ENCODE results near the gene ARMH2.
"Not testable (repeated sequence)": the region's sequence is repeated elsewhere in the genome, so short reads cannot be mapped to it uniquely, and the experiment has no call there.

The ARMH2 gene

GRCh38 chr6:24796616-24797290 is 2.0 kb downstream of the ARMH2 start:
- peaks cover 6% of the 10 kb centered on the region for H3K4me1 Mint-ChIP-seq
- DNase-seq (ENCODE audit: low spot score in 2 of 2), result no peak
- ATAC-seq (ENCODE audit: low read depth), result no peak
- H3K27me3 Mint-ChIP-seq, result no peaks in the 10 kb centered on the region
- H3K4me3 Mint-ChIP-seq, result no peak overlapping the region
- H3K9me3 Mint-ChIP-seq, result no peaks in the 10 kb centered on the region
- H3K27ac Mint-ChIP-seq, result no peak overlapping the region
- H3K36me3 Mint-ChIP-seq, result peaks cover 4% of the 10 kb centered on the region

GRCh38 chr6:24795106-24795505 is 3.6 kb downstream of the ARMH2 start:
- Mint-ChIP-seq H3K4me3 (no peak overlapping the region), H3K9me3 (no peaks in the 10 kb centered on the region), H3K4me1 (peaks cover 6% of the 10 kb centered on the region), H3K36me3 (no peaks in the 10 kb centered on the region), H3K27me3 (no peaks in the 10 kb centered on the region), H3K27ac (no peak overlapping the region)
- DNase-seq (ENCODE audit: low spot score in 2 of 2), result no peak
- ATAC-seq (ENCODE audit: low read depth), result no peak

DNA sequence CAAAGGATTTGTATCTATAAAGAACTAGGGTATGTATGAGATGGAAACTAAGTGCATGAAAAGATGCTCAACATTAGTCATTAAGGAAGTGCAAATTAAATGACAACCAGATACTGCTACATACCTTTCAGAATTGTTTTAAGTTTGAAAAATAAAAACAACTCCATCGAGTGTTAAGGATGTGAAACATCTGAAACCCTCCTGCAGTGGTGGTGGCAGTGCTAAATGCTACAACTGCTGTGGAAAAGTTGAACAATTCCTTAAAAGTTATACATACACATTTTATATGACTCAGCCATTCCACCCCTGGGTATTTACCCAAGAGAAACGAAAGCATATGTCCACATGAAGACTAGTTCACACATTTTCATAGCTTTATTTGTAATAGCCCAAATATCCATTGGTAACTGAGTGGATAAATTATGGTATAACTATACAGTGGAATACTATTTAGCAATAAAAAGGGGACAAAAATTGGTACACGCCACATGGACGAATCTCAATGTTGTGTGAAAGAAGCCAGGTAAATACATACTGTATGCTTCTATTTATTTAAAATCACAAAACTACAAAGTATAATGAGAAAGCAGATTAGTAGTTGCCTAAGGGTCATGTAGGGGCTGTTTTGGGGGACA is 10.6 kb downstream of the ARMH2 start:
- no peaks in the 10 kb centered on the region for H3K4me1 Mint-ChIP-seq
- H3K36me3 Mint-ChIP-seq, result peaks cover 12% of the 10 kb centered on the region
- no peaks in the 10 kb centered on the region for H3K9me3 Mint-ChIP-seq
- DNase-seq (ENCODE audit: low spot score in 2 of 2), result no peak
- H3K27me3 Mint-ChIP-seq, result no peaks in the 10 kb centered on the region
- H3K27ac Mint-ChIP-seq, result no peak overlapping the region
- ATAC-seq (ENCODE audit: low read depth), result no peak
- no peak overlapping the region for H3K4me3 Mint-ChIP-seq

- Mint-ChIP-seq H3K4me3 (no peak overlapping the region), H3K27ac (peak overlapping the region; percentile 67), H3K4me1 (peaks cover 15% of the 10 kb centered on the region), H3K36me3 (peaks cover 9% of the 10 kb centered on the region), H3K9me3 (no peaks in the 10 kb centered on the region), H3K27me3 (no peaks in the 10 kb centered on the region)
- no peak for DNase-seq (ENCODE audit: low spot score in 2 of 2)
- no peak for ATAC-seq (ENCODE audit: low read depth)
Measured at GRCh38 chr6:24780206-24780605, 18.5 kb downstream of the ARMH2 start.

GRCh38 chr6:24779416-24780016 is 19.2 kb downstream of the ARMH2 start:
- H3K36me3 Mint-ChIP-seq, result peaks cover 8% of the 10 kb centered on the region
- H3K9me3 Mint-ChIP-seq, result no peaks in the 10 kb centered on the region
- peaks cover 17% of the 10 kb centered on the region for H3K4me1 Mint-ChIP-seq
- no peak overlapping the region for H3K4me3 Mint-ChIP-seq
- no peak for ATAC-seq (ENCODE audit: low read depth)
- no peak for DNase-seq (ENCODE audit: low spot score in 2 of 2)
- peak overlapping the region; percentile 67 for H3K27ac Mint-ChIP-seq
- H3K27me3 Mint-ChIP-seq, result no peaks in the 10 kb centered on the region

- H3K36me3 Mint-ChIP-seq, result peaks cover 5% of the 10 kb centered on the region
- H3K4me3 Mint-ChIP-seq, result no peak overlapping the region
- no peaks in the 10 kb centered on the region for H3K9me3 Mint-ChIP-seq
- no peaks in the 10 kb centered on the region for H3K27me3 Mint-ChIP-seq
- H3K4me1 Mint-ChIP-seq, result peaks cover 19% of the 10 kb centered on the region
- DNase-seq (ENCODE audit: low spot score in 2 of 2) (no peak), ATAC-seq (ENCODE audit: low read depth) (no peak)
- H3K27ac Mint-ChIP-seq, result no peak overlapping the region
Measured at GRCh38 chr6:24778878-24779277, 19.8 kb downstream of the ARMH2 start.

- Mint-ChIP-seq H3K36me3 (peaks cover 5% of the 10 kb centered on the region), H3K4me1 (peaks cover 19% of the 10 kb centered on the region), H3K4me3 (no peak overlapping the region), H3K9me3 (no peaks in the 10 kb centered on the region), H3K27me3 (no peaks in the 10 kb centered on the region), H3K27ac (no peak overlapping the region)
- DNase-seq (ENCODE audit: low spot score in 2 of 2) (no peak), ATAC-seq (ENCODE audit: low read depth) (no peak)
Measured at GRCh38 chr6:24778121-24778520, 20.6 kb downstream of the ARMH2 start.

DNA sequence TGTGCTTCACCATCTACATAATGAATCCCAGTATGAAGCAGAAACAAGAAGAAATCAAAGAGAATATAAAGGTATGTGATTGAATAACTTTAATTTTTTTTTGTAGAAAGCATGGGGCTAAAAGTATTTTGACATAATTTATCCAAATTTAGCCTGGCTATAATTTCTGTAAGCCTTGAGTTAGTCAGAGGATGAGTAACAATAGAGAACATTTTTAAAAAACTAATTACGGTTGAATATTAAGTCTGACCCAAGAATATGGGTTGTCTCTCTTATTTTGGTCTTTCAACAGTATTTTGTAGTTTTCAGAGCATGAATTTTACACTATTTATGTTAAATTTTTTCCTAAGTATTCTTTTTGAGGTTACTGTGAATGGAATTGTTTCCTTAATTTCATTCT is 21.5 kb downstream of the ARMH2 start:
- ATAC-seq (ENCODE audit: low read depth), result no peak
- H3K4me1 Mint-ChIP-seq, result peaks cover 19% of the 10 kb centered on the region
- H3K9me3 Mint-ChIP-seq, result no peaks in the 10 kb centered on the region
- no peak for DNase-seq (ENCODE audit: low spot score in 2 of 2)
- H3K4me3 Mint-ChIP-seq, result no peak overlapping the region
- H3K27ac Mint-ChIP-seq, result no peak overlapping the region
- peaks cover 4% of the 10 kb centered on the region for H3K36me3 Mint-ChIP-seq
- no peaks in the 10 kb centered on the region for H3K27me3 Mint-ChIP-seq

DNA sequence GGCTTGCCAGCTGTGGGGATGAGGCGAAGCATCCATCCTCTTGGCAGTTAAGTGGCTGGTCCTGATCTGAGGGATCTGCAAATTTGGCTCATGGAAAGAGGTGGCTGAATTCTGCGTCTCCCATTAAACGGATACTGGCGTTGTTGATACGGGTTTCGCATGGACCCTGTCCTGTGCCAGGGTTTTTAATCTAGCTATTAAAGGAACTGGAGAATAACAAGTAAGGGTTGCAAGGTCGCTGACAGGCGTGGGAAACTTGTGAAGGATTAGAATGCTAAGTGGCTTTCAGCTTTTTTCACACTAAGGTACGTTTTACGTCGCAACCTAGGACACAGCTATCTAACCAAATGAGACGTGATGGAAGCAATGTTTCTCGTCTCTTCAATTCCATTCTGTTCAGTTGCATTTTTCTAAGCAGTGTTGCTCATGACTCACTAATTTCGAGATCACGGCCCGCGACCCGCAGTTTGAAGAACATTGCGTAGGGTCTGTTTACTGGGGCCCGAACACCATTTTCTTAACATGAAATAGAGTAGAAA is 23.1 kb downstream of the ARMH2 start:
- Mint-ChIP-seq H3K4me1 (peaks cover 19% of the 10 kb centered on the region), H3K27me3 (no peaks in the 10 kb centered on the region), H3K4me3 (peak overlapping the region; percentile 99), H3K9me3 (no peaks in the 10 kb centered on the region), H3K36me3 (peaks cover 2% of the 10 kb centered on the region), H3K27ac (peak overlapping the region; percentile 87)
- ATAC-seq (ENCODE audit: low read depth), result no peak
- DNase-seq (ENCODE audit: low spot score in 2 of 2), result no peak

- Mint-ChIP-seq H3K4me3 (peak within 1 kb of the TSS; percentile 99), H3K4me1 (peaks cover 17% of the 10 kb centered on the region), H3K9me3 (no peaks in the 10 kb centered on the region), H3K36me3 (peaks cover 2% of the 10 kb centered on the region), H3K27ac (peak within 1 kb of the TSS; percentile 87), H3K27me3 (no peaks in the 10 kb centered on the region)
- ATAC-seq (ENCODE audit: low read depth) (peak; percentile 86), DNase-seq (ENCODE audit: low spot score in 2 of 2) (peak; percentile 97 to 98)
Measured at GRCh38 chr6:24774696-24775519, 23.8 kb downstream of the ARMH2 start, which contains the start of gene GMNN. TSS of gene GMNN (plus strand) at chr6:24774937. CDS start at chr6:24777247, 2,310 bp downstream.

GRCh38 chr6:24768361-24768760 is 30.4 kb downstream of the ARMH2 start:
- no peak for ATAC-seq (ENCODE audit: low read depth)

GRCh38 chr6:24766680-24767462 is 31.8 kb downstream of the ARMH2 start:
- no peaks in the 10 kb centered on the region for H3K36me3 Mint-ChIP-seq
- DNase-seq (ENCODE audit: low spot score in 2 of 2) (no peak), ATAC-seq (ENCODE audit: low read depth) (peak; percentile 69)
- no peaks in the 10 kb centered on the region for H3K9me3 Mint-ChIP-seq
- no peaks in the 10 kb centered on the region for H3K27me3 Mint-ChIP-seq
- peaks cover 1% of the 10 kb centered on the region for H3K4me1 Mint-ChIP-seq
- no peak overlapping the region for H3K4me3 Mint-ChIP-seq
- no peak overlapping the region for H3K27ac Mint-ChIP-seq

More at GRCh38 chr6:24768361-24768760, 30.4 kb downstream of the ARMH2 start:
- Mint-ChIP-seq H3K9me3 (no peaks in the 10 kb centered on the region), H3K36me3 (no peaks in the 10 kb centered on the region), H3K27ac (no peak overlapping the region), H3K4me3 (no peak overlapping the region), H3K4me1 (no peaks in the 10 kb centered on the region), H3K27me3 (no peaks in the 10 kb centered on the region)
- DNase-seq (ENCODE audit: low spot score in 2 of 2), result no peak

DNA sequence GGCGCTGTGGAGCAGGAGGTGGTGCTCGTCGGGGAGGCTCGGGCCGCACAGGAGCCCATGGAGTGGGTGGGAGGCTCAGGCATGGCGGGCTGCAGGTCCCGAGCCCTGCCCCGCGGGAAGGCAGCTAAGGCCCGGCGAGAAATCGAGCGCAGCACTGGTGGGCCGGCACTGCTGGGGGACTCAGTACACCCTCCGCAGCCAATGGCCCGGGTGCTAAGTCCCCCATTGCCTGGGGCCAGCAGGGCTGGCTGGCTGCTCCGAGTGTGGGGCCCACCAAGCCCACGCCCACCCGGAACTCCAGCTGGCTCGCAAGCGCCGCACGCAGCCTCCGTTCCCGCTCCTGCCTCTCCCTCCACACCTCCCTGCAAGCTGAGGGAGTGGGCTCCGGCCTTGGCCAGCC is 32.7 kb downstream of the ARMH2 start:
- not testable (repeated sequence) for ATAC-seq (ENCODE audit: low read depth); H3K4me3 Mint-ChIP-seq; H3K36me3 Mint-ChIP-seq; H3K9me3 Mint-ChIP-seq; H3K4me1 Mint-ChIP-seq; DNase-seq (ENCODE audit: low spot score in 2 of 2); H3K27ac Mint-ChIP-seq; H3K27me3 Mint-ChIP-seq

Data from memory B cell (primary cell).